Astrocyte of the hippocampus (primary cell): ENCODE results near the gene SPI1.

Experiments
- DNase-seq: peaks from one replicate; pipeline ENCODE4 v3.0.0; 2011; ENCODE audit warnings: low read depth, low spot score

The SPI1 gene

GRCh38 chr11:47358731-47359051, 19.7 kb downstream of the SPI1 start:
- no peak for DNase-seq

GRCh38 chr11:47357985-47358730, 20.2 kb downstream of the SPI1 start:
- DNase-seq, result no peak

- no peak for DNase-seq
Measured at GRCh38 chr11:47356998-47357329, 21.4 kb downstream of the SPI1 start.

- no peak for DNase-seq
Measured at GRCh38 chr11:47356129-47356997, 22.0 kb downstream of the SPI1 start.

- DNase-seq, result peak; percentile 96
Measured at GRCh38 chr11:47355283-47356128, 22.8 kb downstream of the SPI1 start.

- DNase-seq, result no peak
Measured at GRCh38 chr11:47354913-47355282, 23.4 kb downstream of the SPI1 start.

- DNase-seq, result no peak
Measured at GRCh38 chr11:47353978-47354774, 24.2 kb downstream of the SPI1 start.

- no peak for DNase-seq
Measured at GRCh38 chr11:47352556-47352955, 25.8 kb downstream of the SPI1 start, which contains the start of gene MYBPC3. MYBPC3 (minus strand) TSS chr11:47352702; CDS start chr11:47352647, 55 bp downstream.

GRCh38 chr11:47351156-47352126, 26.9 kb downstream of the SPI1 start:
- no peak for DNase-seq

- no peak for DNase-seq
Measured at GRCh38 chr11:47350315-47350714, 28.0 kb downstream of the SPI1 start.

GRCh38 chr11:47349521-47350095, 28.7 kb downstream of the SPI1 start:
- no peak for DNase-seq

- DNase-seq, result peak; percentile 54
Measured at GRCh38 chr11:47348859-47349258, 29.5 kb downstream of the SPI1 start.

GRCh38 chr11:47348131-47348802, 30.1 kb downstream of the SPI1 start:
- no peak for DNase-seq

- no peak for DNase-seq
Measured at GRCh38 chr11:47347137-47347536, 31.2 kb downstream of the SPI1 start.

GRCh38 chr11:47345890-47346563, 32.3 kb downstream of the SPI1 start:
- DNase-seq, result no peak

GRCh38 chr11:47342854-47343253, 35.5 kb downstream of the SPI1 start:
- no peak for DNase-seq

GRCh38 chr11:47342036-47342803, 36.1 kb downstream of the SPI1 start:
- no peak for DNase-seq
